GM11168 (cell line): ENCODE data around the gene FHIT.

ENCODE experiments used
- in situ Hi-C: fragments of 300-500 bp; cut with MboI; formaldehyde crosslinking; loops from one replicate; pipeline ENCODE4 v1.12.0; 2022; ENCODE audit warnings: low sequenced_read_pairs; ENCODE audit not compliant: unreplicated experiment

The FHIT gene

GRCh38 chr3:59793976-59794375, 1457.3 kb downstream of the FHIT start:
- in situ Hi-C loops: no loop called here

GRCh38 chr3:59791774-59792308, 1459.4 kb downstream of the FHIT start:
- in situ Hi-C loops: no loop called here

- in situ Hi-C loops: no loop called here
These were observed 1461.0 kb downstream of the FHIT start for GRCh38 chr3:59790241-59790640.

DNA sequence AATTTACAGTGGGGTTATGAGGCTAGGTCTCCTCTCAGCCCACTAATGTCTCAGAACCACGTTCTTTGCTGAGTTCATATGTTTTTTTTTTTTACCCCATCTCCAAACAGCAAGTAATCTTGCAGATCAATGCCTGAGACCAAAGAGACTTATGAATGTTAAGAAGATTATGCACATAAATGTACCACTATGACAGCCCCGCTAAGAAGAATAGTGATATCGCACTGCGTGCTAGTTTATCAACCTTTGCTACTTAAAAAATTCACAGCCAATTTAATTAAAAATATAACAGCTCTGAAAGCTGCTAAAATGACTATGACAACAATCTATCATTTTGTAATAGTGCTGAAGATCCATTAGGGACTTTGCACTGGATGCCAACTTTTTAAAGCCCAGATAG, 1462.5 kb downstream of the FHIT start:
- in situ Hi-C loops: no loop called here

DNA sequence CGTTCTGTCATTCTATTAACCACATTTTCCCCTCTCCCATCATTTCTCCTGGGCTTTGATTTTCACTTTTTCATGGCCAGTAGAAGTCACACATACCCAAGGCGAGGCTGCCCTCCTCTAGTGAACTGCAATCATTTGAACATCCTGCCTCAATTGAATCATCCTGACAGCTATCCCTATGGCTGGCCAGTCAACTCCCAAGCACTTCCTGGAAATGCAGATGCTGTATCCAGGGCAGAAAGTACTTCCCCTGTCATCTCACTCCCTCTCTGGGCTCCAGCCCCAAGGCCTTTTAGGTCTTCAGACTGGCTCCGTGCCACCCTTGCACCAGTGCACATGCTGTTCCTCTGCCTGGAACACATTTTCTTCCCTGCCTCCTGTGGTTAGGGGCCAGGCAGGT, 1463.1 kb downstream of the FHIT start:
- in situ Hi-C loops: no loop called here

DNA sequence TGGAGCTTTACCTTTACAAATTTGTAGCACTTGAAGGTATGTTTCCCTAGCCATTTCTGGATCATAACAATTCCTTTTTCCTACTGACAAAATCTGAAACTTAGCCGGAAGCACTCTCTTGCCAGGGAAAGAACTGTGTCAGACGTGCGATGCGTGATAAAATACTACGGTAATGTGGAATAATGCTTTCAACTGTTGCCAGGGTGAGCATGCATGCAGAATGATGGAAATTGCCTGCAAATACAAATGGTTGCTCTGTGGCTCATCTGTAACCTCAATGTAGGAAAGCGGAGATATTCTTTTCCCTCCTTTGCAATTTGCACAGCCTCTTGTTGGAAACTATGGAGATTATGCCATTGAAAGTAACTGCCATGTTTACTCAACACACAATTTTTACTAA, 1464.9 kb downstream of the FHIT start:
- in situ Hi-C loops: no loop called here

GRCh38 chr3:59784164-59784563, 1467.1 kb downstream of the FHIT start:
- in situ Hi-C loops: no loop called here

DNA sequence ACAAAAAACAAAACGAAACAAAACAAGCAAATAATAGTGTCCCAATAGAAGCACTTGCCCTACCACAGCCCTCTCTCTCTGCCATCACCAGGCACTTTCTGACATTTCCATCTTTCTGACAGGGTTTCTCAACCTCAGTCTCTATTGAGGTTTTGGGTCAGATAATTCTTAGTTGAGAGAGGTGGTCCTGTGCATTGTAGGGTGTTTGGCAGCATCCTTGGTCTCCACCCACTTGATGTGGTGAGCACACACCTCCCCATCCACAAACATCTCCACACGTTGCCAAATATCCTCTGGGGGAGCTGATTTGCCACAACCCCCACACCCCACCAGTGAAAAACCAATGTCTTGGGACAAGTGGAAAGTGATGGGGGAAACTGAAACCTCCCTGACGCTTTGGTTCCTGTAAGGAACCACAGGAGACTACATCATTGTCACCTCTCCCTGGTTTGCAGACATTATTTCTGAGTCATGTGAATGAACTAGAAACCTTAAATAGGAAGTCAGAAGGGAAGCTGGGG, 1467.7 kb downstream of the FHIT start:
- in situ Hi-C loops: no loop called here

- in situ Hi-C loops: no loop called here
These were observed 1468.6 kb downstream of the FHIT start for GRCh38 chr3:59782664-59783063.

DNA sequence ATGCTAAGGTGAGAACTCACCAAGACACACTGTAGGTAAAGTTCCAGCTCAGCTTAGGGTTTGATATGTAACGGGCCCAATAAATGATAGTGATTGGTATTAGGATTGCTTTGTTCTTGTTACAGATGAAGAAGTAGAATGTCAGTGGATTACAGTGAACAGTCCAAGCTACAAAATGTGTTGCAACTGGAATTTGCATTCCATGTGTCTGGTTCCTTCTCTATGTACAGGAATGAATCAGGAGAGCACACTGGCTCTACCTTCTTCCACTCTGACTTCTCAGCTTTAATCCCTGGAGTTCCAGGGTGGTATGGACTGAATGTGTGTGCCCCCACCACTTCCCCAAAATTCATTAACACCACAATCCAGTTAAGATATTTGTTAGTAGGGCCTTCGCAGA, 1471.0 kb downstream of the FHIT start:
- in situ Hi-C loops: no loop called here

DNA sequence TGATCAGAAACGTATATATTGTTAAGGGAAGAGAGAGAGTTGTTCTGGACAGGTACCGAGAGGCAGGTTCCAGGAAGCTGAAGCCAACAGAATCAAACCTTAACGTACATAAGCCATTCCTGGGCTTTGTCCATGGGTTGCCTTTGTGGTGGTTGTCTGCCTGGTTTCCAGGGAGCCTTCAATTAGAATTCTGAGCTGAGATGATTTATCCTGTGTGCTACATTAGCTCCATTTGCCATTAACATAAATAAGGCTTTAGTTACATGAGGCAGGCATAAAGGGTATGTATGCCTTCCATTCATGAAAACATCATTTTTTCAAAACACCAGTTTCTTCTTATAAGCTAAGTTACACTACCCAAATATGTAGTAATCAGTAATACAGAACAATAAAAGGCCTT, 1472.0 kb downstream of the FHIT start:
- in situ Hi-C loops: no loop called here

DNA sequence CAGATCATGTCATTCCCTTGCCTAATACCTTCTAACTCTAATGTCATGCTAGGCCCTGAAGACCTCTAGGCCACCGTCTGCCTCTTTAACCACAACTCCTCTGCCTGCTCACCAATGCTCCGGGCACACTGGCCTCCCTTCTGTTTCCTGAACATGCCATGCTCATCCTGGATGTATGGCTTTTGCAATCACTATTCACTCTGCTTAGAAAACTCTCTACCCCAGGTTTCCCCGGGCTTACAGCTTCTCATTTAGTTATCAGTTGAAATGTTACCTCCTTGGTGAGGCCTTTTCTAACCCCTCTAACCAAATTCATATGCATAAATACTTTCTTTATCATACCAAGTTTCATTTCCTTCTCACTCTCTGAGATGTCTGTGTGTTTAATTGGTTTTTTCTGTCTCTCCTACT, 1473.6 kb downstream of the FHIT start:
- in situ Hi-C loops: no loop called here

DNA sequence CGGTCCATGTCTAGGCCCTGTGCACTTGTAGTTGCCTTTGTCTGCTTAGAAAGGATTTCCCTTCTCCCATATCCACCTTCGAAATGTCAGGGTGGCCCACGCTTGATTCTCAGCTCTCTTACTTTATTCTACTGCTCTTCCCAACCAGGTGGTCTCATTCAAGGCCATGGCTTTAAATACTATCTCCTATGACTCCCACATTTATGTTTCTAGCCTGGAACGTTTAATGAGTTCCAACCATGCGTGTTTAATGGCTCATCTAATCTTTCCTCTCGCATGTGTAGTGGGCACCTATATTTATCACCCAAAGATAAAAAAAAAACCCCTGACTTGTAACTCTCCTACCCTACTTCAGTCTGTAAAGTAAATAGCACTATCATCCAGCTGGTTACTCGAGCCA, 1474.2 kb downstream of the FHIT start:
- in situ Hi-C loops: no loop called here

- in situ Hi-C loops: no loop called here
These were observed 1475.4 kb downstream of the FHIT start for GRCh38 chr3:59775761-59776325.

DNA sequence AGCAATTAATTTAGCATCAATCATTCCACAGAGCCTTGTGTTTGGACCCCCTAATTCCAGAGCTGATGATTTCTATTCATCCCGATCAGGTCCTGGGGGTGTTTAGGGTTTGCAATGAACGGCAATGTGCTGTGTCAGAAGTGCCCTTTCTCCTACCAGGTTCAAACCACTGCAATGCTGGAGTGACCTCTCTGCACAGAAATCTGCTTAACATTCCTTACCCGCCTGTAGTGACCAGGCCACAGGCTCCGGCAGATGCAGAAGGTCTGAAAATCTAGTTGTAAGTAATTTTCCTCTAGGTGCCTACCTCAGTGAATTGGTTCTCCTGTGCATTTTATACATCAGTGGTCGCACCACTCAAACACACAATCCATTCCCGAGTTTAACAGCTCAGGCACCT, 1476.1 kb downstream of the FHIT start:
- in situ Hi-C loops: no loop called here

- in situ Hi-C loops: no loop called here
These were observed 1476.6 kb downstream of the FHIT start for GRCh38 chr3:59774634-59775033.

- in situ Hi-C loops: no loop called here
These were observed 1477.3 kb downstream of the FHIT start for GRCh38 chr3:59774000-59774399.

GRCh38 chr3:59772416-59773408, 1478.5 kb downstream of the FHIT start:
- in situ Hi-C loops: no loop called here

- in situ Hi-C loops: no loop called here
These were observed 1479.5 kb downstream of the FHIT start for GRCh38 chr3:59771768-59772181.

DNA sequence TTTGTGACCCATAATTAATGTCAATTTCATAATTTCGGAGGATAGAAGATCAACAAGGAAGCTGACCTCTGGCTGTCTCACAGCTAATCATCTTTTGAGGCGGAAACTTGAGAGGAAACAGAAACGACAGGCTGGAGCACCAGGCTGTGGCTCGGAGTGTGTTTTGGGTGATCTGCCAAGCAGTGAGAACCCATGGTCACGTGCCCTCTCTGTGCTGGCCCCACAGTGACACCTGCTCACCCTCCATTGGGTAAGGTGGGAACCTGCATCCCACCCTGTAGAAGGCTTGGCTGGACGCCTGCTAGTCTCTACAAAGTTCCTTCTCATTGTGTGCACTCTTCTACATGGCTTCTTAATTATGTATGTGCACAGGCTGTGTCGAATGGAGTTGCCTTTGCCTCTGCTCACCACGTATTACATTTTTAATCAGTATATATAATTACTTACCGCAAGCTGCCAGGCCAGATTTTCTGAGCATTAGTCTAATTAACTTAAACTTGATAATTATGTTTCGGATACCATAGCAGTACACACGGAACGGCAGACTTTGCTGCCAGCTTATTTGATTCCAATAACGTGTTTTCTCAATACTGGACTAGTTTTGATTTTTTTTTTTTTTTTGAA, 1482.0 kb downstream of the FHIT start:
- in situ Hi-C loops: no loop called here
